HG02798 (cell line): ENCODE results near the gene ZSCAN10.

Source experiments
- ATAC-seq: cut with Tn5 transposase; IDR thresholded peaks from one replicate; pipeline ENCODE4 v1.9.1; 2021; ENCODE audit warnings: mild to moderate bottlenecking; ENCODE audit not compliant: unreplicated experiment, poor library complexity

ZSCAN10 gene

DNA sequence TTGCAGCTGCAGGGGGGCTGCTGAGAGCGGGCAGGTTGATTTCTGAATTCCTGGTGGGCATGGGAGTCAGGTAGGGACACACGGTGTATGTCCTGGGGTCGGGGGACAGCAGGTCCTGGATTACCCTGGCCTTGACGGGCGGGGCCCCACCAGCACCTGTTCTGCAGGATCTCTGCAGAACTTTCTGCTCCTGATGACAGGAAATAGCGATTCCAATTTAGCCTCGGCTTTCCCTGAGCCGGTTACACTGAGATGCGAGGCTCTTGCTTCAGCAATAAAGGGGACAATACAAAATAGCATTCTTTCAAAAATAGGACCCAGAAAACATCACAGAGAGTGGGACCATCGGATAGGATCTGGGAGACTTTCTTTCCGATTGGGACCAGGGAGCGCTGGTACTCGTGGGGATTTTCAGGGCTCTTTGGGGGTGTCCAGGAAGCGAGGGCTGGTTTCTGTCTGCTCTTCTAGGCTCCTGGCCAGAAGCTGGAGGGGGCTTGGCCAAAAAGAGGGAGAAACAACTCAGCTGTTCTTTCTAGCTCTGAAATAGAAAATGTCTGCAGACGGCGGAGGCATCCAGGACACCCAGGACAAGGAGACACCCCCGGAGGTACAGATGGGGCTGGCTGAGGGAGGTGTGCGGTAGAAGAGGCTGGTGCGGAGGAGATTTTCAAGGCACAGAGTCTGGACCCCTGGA, 13.9 kb upstream of the ZSCAN10 start:
- ATAC-seq: no peak

DNA sequence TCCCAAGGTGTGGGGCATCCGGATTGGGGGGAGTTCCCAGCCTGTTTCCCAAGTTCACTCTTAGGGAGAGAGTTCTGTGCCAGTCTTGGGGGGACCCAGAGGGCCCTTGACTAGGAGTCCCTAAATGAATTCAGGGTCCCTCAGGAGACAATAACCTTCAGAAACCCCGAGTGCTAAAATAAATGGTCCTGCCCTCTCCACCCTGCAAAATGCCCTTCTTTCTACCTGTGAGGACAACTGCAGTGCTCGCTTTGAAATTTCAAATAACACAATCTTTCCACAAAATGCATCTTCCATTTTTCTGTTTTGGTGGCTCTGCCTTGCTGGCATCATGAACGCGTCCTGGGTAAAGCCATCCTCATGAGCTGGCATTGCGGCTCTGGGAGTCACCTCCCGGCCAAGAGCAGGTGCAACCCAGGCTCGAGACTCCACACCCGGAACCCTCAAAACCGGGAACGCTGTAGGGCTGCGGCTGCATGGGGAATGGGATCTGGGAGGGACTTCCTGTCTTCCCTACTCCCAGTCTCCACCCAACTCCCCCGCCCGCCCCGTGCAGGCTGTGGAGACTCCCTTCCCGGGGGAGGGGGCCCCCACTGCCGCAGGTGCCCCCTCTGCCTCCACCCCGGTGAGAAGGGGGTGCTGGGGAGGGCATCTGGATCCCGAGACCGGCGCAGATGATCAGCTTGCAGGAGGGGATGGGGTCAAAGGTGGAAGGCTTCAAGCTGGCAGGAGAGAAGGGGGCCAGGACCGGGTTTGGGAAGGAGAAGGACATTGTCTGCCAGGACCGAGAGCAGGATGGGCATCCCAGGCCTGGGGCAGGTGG, 13.2 kb upstream of the ZSCAN10 start, which contains the start of gene ZNF205:
Gene ZNF205 (plus strand): TSS at position 529 of the 823 bp plus-strand sequence. CDS start 845 bp downstream, outside the sequence.
- no peak for ATAC-seq

DNA sequence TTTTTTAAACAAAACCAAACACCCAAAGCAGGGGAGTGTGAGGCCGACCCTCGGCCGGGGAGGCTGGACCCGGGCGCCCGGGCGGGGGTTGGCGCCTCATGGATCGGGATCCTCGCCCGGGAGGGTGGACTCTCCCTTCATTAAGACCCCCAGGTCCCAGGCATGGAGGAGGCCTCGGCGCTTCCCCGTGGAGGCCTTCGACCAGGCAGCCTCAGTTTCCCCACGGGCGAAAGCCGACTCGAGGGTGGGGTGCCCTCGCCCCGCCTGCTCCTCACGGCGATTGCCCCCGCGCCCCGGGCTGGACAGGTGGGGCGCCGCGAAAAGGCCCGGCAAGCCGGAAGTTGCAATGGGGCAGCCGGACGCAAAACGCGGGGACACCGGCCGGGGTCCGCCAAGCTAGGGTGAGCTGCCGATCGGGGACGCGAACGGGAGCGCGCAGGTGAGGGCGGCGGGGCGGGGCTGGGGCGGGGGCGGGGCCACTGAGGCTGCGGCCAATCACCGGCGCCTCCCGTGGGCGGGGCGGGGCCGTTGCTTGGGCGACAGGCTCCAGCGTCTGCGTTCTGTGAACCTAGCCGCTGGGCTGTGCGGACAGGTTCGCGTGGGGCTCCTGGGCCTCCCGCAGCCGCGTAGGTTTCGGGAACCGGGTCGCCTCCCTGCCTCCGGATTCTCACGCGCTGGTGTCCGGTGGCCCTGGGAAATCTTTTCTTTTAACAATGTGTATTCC, 7.3 kb upstream of the ZSCAN10 start:
- ATAC-seq: peak; percentile 91

DNA sequence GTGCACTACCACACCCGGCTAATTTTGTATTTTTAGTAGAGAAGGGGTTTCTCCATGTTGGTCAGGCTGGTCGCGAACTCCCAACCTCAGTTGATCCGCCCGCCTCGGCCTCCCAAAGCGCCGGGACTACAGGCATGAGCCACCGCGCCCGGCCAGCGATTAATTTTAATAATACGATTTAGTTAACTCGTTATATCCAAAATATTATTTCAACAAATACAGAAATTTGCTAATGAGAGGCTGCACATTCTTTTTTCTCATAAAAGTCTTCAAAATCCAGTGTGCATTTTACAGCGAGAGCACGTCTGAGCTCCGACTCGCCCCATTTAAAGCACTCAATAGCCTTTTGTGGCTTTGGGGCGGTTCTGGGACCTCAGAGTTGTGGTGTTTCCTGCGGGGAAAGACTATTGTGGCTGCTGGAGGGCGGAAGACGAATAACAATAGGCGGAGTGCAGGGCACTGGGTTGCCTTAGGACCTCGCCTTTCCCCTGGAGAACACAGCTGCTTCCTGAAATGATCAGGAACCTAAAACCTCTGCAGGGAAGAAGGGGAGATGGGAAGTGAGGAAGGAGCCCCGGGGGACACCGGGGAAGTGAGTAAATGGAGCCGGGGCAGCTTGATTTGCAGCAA, 2.9 kb upstream of the ZSCAN10 start:
- no peak for ATAC-seq

DNA sequence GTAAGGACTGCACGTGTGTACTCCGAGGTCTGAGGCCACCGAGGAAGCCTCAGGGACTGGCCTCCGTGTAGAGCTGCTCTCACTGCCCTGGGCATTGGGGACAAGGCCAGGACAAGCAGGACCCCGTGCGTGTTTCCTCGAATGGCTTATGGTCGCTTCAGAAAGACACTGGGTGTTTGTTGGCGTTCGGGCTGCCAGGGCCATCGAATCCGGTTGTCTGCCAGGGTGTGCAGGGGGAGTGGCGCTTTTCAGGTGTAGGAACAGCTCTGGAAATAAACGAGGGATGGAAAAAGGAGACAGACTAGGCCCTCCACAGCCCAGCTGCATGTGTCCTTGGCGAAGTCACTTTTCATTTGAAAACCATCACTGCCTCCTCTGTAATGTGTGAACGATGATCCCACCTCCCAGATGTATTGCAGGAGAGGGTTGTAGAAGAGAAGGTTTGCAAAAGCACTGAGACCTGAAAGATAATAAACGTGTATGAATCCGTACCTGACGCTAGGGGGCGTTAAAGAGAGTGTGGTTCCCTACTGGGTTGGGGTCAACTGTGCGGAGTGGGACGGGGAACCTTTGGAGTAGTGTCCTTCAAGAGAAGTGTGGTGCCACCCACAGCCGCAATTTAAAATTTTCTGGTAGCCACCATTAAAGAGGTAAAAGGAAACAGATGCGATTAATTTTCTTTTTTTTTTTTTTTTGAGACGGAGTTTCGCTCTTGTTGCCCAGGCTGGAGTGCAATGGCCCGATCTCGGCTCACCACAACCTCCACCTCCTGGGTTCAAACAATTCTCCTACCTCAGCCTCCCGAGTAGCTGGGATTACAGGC, 2.1 kb upstream of the ZSCAN10 start:
- no peak for ATAC-seq

DNA sequence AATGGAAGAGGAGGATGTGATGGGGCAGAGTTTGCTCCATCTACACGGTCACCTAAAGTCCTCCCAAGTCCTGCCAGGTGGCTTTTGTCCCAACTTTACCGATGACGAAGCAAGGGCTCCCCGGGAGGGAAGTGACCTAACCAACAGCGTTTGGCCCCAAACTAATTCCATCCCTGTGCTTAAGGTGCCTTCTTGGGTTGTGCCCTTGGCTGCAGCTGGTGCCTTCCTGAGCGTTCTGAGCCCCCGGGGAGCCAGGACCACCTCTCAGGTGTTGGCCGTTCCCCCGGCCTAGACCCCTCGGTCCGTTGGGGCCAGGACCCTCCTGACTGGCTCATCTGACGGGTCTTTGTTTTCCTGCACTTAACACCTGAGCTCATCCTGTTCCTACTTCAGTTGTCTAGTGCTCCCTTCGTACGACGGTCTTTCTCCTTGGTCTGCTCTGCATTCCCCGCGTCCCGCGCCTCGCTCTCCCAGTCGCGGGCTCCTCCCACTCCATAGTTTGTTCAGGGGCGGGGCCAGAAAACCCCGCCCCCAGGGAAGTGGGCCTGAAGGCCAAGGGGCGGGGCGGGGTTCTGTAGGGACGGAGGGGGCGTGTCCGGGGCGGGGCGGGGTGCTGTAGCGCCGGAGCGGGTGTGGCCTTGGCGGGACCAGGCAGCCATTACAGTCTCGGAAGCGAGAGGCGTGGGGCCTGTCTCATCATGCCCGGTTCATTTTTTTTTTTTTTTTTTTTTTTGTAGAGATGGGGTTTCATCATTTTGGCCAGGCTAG, 822 bp upstream of the ZSCAN10 start:
- ATAC-seq: peak; percentile 76

DNA sequence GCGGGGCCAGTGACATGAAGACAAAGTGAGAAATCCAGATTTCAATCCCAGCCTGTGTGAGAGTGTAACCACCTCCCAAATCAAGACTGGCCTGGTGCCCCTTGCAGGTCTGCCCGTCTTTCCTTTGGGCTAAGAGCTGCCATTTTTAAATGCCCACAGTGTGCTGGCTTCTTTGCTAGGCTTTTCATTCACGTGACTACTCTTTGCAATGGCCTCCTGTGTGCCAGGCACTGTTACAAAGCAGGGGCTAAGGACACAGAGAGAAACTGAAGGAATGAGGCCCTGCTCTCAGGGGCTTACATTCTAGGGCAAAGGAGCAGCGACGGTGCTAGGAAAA, 269 bp upstream of the ZSCAN10 start:
- no peak for ATAC-seq

DNA sequence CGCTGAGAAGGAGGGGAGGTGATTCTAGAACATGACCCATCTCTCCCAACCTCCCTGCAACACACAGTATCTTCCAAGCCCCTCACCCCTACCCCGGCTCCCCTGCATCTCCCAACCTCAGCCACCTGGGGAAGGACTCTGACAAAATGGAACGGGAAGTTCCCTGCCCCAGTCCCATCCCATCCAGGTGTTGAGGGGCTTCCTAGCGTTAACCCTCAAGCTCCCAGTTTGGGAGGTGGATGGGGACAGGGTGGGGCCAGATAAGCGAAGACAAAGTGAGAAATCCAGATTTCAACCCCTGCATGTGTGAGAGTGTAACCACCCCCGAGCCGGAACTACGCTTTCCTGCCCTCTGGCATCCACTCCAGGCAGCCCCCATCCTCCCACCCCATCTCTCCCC, 1.8 kb downstream of the ZSCAN10 start:
- ATAC-seq: no peak

DNA sequence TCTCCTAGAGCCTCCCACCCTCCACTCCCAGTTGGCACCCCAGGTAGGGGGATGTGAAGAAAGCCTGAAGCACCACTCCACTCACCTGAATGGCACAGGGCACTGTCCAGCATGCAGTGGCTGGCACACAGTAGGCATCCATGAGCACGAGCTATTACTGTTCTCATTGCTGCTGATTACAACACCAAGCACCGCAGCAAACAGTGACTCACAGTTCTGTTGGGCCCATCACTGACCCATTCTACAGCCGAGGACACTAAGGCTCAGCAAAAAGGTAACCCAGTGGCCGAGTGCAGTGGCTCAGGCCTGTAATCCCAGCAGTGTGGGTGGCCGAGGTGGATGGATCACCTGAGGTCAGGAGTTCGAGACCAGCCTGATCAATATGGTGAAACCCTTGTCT, 2.7 kb downstream of the ZSCAN10 start:
- no peak for ATAC-seq

DNA sequence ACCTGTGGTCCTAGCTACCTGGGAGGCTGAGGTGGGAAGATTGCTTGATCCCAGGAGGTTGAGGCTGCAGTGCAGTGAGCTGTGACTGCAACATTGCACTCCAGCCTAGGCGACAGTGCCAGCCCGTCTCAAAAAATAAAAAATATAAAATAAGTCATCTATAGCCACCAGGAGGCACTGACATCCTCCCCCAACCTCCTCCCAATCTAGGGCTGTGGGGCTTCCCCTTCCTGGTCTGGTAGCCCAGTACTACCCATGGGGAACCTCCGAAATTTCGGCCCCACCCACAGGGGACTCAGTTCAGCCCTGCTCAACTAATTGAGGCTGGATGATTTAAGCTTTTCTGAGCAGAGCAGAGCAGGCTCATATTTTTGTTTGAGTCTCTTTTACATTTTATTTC, 3.2 kb downstream of the ZSCAN10 start:
- peak; percentile 69 for ATAC-seq

DNA sequence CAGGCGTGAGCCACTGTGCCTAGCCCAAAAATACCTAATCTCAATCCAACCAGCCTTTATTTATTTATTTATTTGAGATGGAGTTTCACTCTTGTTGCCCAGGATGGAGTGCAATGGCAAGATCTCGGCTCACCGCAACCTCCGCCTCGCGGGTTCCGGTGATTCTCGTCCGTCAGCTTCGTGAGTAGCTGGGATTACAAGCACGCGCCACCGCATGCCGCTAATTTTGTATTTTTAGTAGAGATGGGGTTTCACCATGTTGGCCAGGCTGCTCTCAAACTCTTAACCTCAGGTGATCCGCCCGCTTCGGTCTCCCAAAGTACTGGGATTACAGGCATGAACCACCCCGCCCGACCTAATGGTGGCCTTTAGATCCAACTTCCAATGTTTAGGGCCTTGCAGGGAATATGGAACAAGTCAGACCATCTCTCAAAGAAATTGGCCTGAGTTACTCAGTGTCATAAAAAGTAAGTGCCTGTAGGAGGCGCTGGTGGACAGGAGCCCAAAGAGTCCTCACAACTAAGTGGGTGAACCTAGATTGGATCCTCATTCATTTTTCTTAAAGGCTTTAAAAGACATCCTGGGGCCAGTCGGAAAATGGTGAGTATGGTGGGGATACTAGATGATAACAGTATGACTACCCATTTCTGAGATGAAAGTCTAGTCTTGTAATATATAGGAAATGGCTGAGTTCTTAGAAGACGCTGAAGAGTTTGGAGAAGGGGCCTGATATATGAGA, 4.6 kb downstream of the ZSCAN10 start:
- ATAC-seq: no peak

DNA sequence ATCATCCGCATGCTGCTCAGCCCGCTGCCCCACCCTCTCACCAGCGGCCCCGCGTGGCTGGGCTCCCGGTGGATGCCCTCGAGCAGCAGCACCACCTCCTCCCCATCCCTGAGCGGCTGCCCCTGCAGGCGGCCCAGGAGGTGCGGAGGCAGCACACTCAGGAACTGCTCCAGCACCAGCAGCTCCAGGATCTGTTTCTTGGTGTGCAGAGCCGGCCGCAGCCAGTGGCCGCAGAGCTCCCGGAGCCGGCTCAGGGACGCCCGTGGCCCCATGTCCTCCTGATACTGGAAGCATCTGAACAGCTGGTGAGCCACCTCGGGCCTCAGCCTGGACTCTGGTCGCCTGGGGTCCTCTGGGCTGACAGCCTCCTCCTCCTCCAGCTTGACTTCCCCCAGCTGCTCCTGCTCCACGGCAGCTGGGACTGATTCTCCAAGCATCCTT, 6.6 kb downstream of the ZSCAN10 start:
- no peak for ATAC-seq

DNA sequence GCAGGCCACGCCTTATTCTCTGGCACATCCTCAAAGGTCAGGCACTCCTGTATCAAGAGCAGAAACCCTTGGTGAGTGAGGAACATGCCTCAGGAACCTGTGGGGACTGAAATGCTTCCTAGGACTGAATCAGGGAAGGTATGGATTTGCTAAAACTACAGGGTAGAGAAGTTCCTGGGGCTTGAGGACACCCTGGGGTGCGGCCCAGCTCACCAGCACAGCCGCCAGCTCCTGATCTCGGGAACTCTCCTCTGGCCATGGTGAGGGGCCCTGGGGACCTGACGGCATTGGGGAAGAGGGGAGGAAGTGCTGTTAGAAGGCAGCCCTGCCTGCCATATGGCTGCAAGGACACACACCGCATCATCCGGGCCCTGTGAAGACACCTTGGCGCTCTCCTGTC, 7.5 kb downstream of the ZSCAN10 start:
- no peak for ATAC-seq

DNA sequence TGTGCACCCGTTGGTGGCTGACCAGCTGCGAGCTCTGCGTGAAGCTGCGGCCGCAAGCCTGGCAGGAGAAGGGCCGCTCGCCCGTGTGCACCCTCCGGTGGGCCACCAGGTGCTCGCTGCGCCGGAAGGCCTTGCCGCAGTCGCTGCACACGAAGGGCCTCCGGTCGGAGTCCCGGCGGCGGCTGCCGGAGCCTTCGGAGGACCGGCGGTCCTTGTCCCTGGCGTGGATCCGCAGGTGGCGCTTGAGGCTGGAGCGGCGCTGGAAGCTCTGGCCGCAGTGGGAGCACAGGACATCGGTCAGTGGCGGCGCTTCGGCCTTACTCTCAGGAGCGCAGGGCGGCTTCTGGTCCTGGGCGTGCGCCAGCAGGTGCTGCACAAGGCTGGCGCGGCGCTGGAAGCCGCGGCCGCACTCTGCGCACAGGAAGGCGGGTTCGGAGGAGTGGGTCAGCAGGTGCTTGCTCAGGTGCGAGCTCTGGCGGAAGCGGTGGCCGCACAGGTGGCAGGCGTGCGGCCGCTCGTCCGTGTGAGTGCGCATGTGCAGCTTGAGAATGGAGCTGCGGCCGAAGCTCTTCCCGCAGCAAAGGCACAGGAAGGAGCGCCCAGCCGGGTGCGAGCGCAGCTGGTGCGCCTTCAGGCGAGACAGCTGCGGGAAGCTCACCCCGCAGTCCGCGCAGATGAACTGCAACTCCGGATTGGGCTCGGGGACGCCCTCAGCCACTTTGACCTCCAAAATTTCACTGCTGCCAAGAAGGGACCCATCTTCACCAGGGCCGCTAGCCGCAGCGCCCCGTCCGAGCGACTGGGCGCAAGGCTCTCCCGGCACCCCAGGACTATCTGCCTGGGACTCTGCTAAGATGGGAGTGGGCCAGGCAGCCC, 9.1 kb downstream of the ZSCAN10 start:
- ATAC-seq: no peak

DNA sequence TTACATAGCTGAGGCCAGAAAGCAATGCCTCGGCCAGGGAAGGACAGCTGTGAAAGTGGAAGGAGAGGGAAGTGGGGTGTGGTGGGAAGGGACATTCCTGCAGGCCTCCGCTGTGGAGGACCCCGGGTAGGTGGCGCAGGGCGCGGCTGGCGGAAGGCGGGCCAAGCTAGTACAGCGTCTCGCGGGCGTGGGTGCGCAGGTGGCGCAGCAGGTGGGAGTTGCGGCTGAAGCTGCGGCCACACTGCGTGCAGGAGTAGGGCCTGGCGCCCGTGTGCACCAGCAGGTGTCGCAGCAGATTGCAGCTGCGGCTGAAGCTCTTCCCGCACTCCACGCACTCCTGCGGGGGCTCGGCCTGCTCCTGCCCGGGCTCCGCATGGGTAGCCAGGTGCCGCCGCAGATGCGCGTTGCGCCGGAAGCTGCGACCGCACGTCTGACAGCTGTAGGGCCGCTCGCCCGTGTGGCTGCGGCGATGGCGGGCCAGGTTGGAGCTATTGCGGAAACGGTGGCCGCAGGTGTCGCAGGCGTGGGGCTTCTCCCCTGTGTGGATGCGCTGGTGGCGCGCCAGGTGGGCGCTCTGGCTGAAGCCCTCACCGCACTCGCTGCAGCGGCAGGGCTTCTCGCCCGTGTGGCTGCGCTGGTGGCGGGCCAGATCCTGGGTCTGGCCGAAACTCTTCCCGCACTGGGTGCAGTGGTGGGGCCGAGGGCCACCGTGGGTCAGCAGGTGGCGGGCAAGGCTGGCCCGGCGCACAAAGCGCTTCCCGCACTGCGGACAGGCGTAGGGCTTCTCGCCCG, 10.0 kb downstream of the ZSCAN10 start:
- no peak for ATAC-seq

DNA sequence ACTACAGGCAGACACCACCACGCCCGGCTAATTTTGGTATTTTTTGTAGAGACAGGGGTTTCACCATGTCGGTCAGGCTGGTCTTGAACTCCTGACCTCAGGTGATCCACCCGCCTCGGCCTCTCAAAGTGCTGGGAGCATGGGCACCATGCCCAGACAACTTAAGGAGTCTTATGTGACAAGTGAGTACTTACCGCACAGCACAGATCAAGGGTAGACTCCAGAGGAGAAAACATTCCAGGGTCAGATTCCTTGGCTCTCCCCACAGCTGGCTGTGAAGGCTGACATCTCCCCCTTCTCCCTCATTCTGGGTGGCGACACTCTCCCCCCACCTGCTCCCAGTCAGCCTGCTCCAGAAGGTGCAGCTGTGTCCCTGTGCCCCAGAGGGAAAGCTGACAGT, 10.6 kb downstream of the ZSCAN10 start:
- no peak for ATAC-seq
